ENCODE results near the gene FCHO1. TPM values are rescaled to one million over a fixed set of nuclear protein-coding genes. Genes with fewer than 3 reads are reported as not detected.
A peak's percentile ranks its signal among the peaks of the same experiment; 100 is the strongest.

Gene FCHO1
- total and polyA plus RNA-seq, 4 experiments from 2014 or later, result 6.5 to 113 (median 64.7) TPM

GRCh38 chr19:17824339-17824738, 73.1 kb downstream of the FCHO1 start:
- peaks cover 16% of the 10 kb centered on the region for H3K36me3 ChIP-seq (ENCODE audit: insufficient read depth, low read length)
- intact Hi-C loops (cut with micrococcal nuclease), result no loop called here
- no peaks in the 10 kb centered on the region for H3K4me1 ChIP-seq (ENCODE audit: insufficient read depth, low read length)
- POLR2A ChIA-PET (ENCODE audit: partially characterized antibody), result interaction anchor here (0.7 to 1.4 kb wide), 5 partner anchors 8 to 75 kb away, joined by 3 to 4 read pairs (median 3); partner anchors contain the start of genes JAK3 and RPL18A
- no peaks in the 10 kb centered on the region for H3K27me3 Mint-ChIP-seq
- H3K4me3 Mint-ChIP-seq, result no peak overlapping the region
- no peak for DNase-seq
- peak overlapping the region in 4 of 7 donors; percentile 42 to 81 (median 78) for H3K27ac Mint-ChIP-seq
- no peaks in the 10 kb centered on the region for H3K9me3 ChIP-seq (ENCODE audit: control insufficient read depth in 1 of 2, low read length in 2 of 2)
- no peaks in the 10 kb centered on the region for H3K9me3 Mint-ChIP-seq
- peaks cover 13 to 26% of the 10 kb centered on the region in 2 donors for H3K36me3 Mint-ChIP-seq
- CTCF ChIA-PET (ENCODE audit: partially characterized antibody), result interaction anchor here (0.9 to 1.2 kb wide), 2 partner anchors 33 to 328 kb away, joined by 3 read pairs; no protein-coding TSS in a partner anchor
- peaks cover 0 to 5% (median 2%) of the 10 kb centered on the region in 4 donors for H3K4me1 Mint-ChIP-seq
- no peak overlapping the region for H3K27ac ChIP-seq (ENCODE audit: low read depth, low read length)
- no peak overlapping the region for H3K4me3 ChIP-seq (ENCODE audit: low read length in 2 of 2)
- H3K27me3 ChIP-seq (ENCODE audit: insufficient read depth, low read length), result no peaks in the 10 kb centered on the region

- Histone ChIP-seq H3K36me3 (ENCODE audit: insufficient read depth, low read length) (peaks cover 34% of the 10 kb centered on the region), H3K27me3 (ENCODE audit: insufficient read depth, low read length) (no peaks in the 10 kb centered on the region), H3K9me3 (ENCODE audit: control insufficient read depth in 1 of 2, low read length in 2 of 2) (no peaks in the 10 kb centered on the region), H3K4me1 (ENCODE audit: insufficient read depth, low read length) (no peaks in the 10 kb centered on the region), H3K4me3 (ENCODE audit: low read length in 2 of 2) (no peak overlapping the region), H3K27ac (ENCODE audit: low read depth, low read length) (no peak overlapping the region)
- H3K27ac Mint-ChIP-seq, result peak overlapping the region in 1 of 7 donors; percentile 41
- no peaks in the 10 kb centered on the region for H3K27me3 Mint-ChIP-seq
- peaks cover 0 to 3% (median 0%) of the 10 kb centered on the region in 8 donors for H3K9me3 Mint-ChIP-seq
- POLR2A ChIA-PET (ENCODE audit: partially characterized antibody), result interaction anchor here (0.8 kb wide), 1 partner anchor 16 kb away, joined by 3 read pairs; no protein-coding TSS in a partner anchor
- intact Hi-C loops (cut with micrococcal nuclease), result no loop called here
- peaks cover 0 to 5% (median 2%) of the 10 kb centered on the region in 4 donors for H3K4me1 Mint-ChIP-seq
- no peak overlapping the region for H3K4me3 Mint-ChIP-seq
- no peak for DNase-seq
- CTCF ChIA-PET (ENCODE audit: partially characterized antibody), result interaction anchor here (1.0 kb wide), 1 partner anchor 84 kb away, joined by 3 read pairs; no protein-coding TSS in a partner anchor
- H3K36me3 Mint-ChIP-seq, result peaks cover 17 to 41% of the 10 kb centered on the region in 2 donors
These were observed 75.3 kb downstream of the FCHO1 start for GRCh38 chr19:17826508-17827056.

GRCh38 chr19:17829855-17830566, 78.7 kb downstream of the FCHO1 start:
- no peak for DNase-seq
- peaks cover 0 to 3% (median 0%) of the 10 kb centered on the region in 8 donors for H3K9me3 Mint-ChIP-seq
- H3K4me1 Mint-ChIP-seq, result peaks cover 0 to 4% (median 3%) of the 10 kb centered on the region in 4 donors
- Histone ChIP-seq H3K4me3 (ENCODE audit: low read length in 2 of 2) (no peak overlapping the region), H3K27me3 (ENCODE audit: insufficient read depth, low read length) (no peaks in the 10 kb centered on the region), H3K27ac (ENCODE audit: low read depth, low read length) (no peak overlapping the region), H3K9me3 (ENCODE audit: control insufficient read depth in 1 of 2, low read length in 2 of 2) (no peaks in the 10 kb centered on the region), H3K4me1 (ENCODE audit: insufficient read depth, low read length) (no peaks in the 10 kb centered on the region), H3K36me3 (ENCODE audit: insufficient read depth, low read length) (peaks cover 59% of the 10 kb centered on the region)
- ChIA-PET CTCF (ENCODE audit: partially characterized antibody) (no interaction called here), POLR2A (ENCODE audit: partially characterized antibody) (interaction anchor here (0.6 to 1.5 kb wide), 3 partner anchors 9 to 30 kb away, joined by 3 read pairs; partner anchors contain the start of genes INSL3 and RPL18A)
- peak overlapping the region in 2 of 7 donors; percentile 42 to 55 for H3K27ac Mint-ChIP-seq
- peaks cover 37 to 59% of the 10 kb centered on the region in 2 donors for H3K36me3 Mint-ChIP-seq
- H3K27me3 Mint-ChIP-seq, result no peaks in the 10 kb centered on the region
- no peak overlapping the region for H3K4me3 Mint-ChIP-seq
- intact Hi-C loops (cut with micrococcal nuclease), result no loop called here

- H3K27ac Mint-ChIP-seq, result peak overlapping the region in 2 of 7 donors; percentile 55 to 57
- ChIA-PET CTCF (ENCODE audit: partially characterized antibody) (no interaction called here), POLR2A (ENCODE audit: partially characterized antibody) (interaction anchor here (1.0 to 1.5 kb wide), 2 partner anchors 20 to 29 kb away, joined by 3 read pairs; partner anchors contain the start of gene RPL18A)
- peak; percentile 27 to 59 (median 37) for DNase-seq
- H3K36me3 ChIP-seq (ENCODE audit: insufficient read depth, low read length), result peaks cover 67% of the 10 kb centered on the region
- H3K4me1 ChIP-seq (ENCODE audit: insufficient read depth, low read length), result no peaks in the 10 kb centered on the region
- H3K27me3 Mint-ChIP-seq, result no peaks in the 10 kb centered on the region
- peak overlapping the region; percentile 6 for H3K27ac ChIP-seq (ENCODE audit: low read depth, low read length)
- no peaks in the 10 kb centered on the region for H3K27me3 ChIP-seq (ENCODE audit: insufficient read depth, low read length)
- no peak overlapping the region for H3K4me3 Mint-ChIP-seq
- intact Hi-C loops (cut with micrococcal nuclease), result no loop called here
- H3K4me1 Mint-ChIP-seq, result peaks cover 6 to 11% (median 9%) of the 10 kb centered on the region in 4 donors
- H3K4me3 ChIP-seq (ENCODE audit: low read length in 2 of 2), result no peak overlapping the region
- H3K36me3 Mint-ChIP-seq, result peaks cover 41 to 64% of the 10 kb centered on the region in 2 donors
- no peaks in the 10 kb centered on the region for H3K9me3 ChIP-seq (ENCODE audit: control insufficient read depth in 1 of 2, low read length in 2 of 2)
- peaks cover 0 to 3% (median 0%) of the 10 kb centered on the region in 8 donors for H3K9me3 Mint-ChIP-seq
These were observed 79.5 kb downstream of the FCHO1 start for GRCh38 chr19:17830567-17831418.

- no peak overlapping the region for H3K27ac Mint-ChIP-seq
These were observed 80.2 kb downstream of the FCHO1 start for GRCh38 chr19:17831419-17831888.

GRCh38 chr19:17832443-17833208, 81.3 kb downstream of the FCHO1 start:
- Histone ChIP-seq H3K4me1 (ENCODE audit: insufficient read depth, low read length) (no peaks in the 10 kb centered on the region), H3K27me3 (ENCODE audit: insufficient read depth, low read length) (no peaks in the 10 kb centered on the region), H3K9me3 (ENCODE audit: control insufficient read depth in 1 of 2, low read length in 2 of 2) (no peaks in the 10 kb centered on the region), H3K4me3 (ENCODE audit: low read length in 2 of 2) (no peak overlapping the region), H3K27ac (ENCODE audit: low read depth, low read length) (no peak overlapping the region), H3K36me3 (ENCODE audit: insufficient read depth, low read length) (peaks cover 74% of the 10 kb centered on the region)
- Mint-ChIP-seq H3K27ac (peak overlapping the region in 3 of 7 donors; percentile 22 to 31 (median 29)), H3K4me3 (no peak overlapping the region), H3K36me3 (peaks cover 51 to 73% of the 10 kb centered on the region in 2 donors), H3K4me1 (peaks cover 9 to 19% (median 13%) of the 10 kb centered on the region in 4 donors), H3K27me3 (no peaks in the 10 kb centered on the region), H3K9me3 (peaks cover 0 to 3% (median 0%) of the 10 kb centered on the region in 8 donors)
- intact Hi-C loops (cut with micrococcal nuclease), result no loop called here
- ChIA-PET POLR2A (ENCODE audit: partially characterized antibody) (interaction anchor here (0.6 to 1.4 kb wide), 5 partner anchors 8 to 37 kb away, joined by 3 to 4 read pairs (median 3); no protein-coding TSS in a partner anchor), CTCF (ENCODE audit: partially characterized antibody) (interaction anchor here (2.3 to 2.4 kb wide), 2 partner anchors 22 to 130 kb away, joined by 5 to 8 read pairs; no protein-coding TSS in a partner anchor)
- DNase-seq, result no peak

More at GRCh38 chr19:17831419-17831888, 80.2 kb downstream of the FCHO1 start:
- Mint-ChIP-seq H3K4me1 (peaks cover 8 to 16% (median 10%) of the 10 kb centered on the region in 4 donors), H3K4me3 (no peak overlapping the region), H3K27me3 (no peaks in the 10 kb centered on the region), H3K9me3 (peaks cover 0 to 3% (median 0%) of the 10 kb centered on the region in 8 donors), H3K36me3 (peaks cover 47 to 69% of the 10 kb centered on the region in 2 donors)
- no peaks in the 10 kb centered on the region for H3K27me3 ChIP-seq (ENCODE audit: insufficient read depth, low read length)
- no peak for DNase-seq
- peaks cover 73% of the 10 kb centered on the region for H3K36me3 ChIP-seq (ENCODE audit: insufficient read depth, low read length)
- H3K4me3 ChIP-seq (ENCODE audit: low read length in 2 of 2), result no peak overlapping the region
- intact Hi-C loops (cut with micrococcal nuclease), result no loop called here
- no peaks in the 10 kb centered on the region for H3K4me1 ChIP-seq (ENCODE audit: insufficient read depth, low read length)
- ChIA-PET CTCF (ENCODE audit: partially characterized antibody) (interaction anchor here (2.3 kb wide), 1 partner anchor 129 kb away, joined by 5 read pairs; no protein-coding TSS in a partner anchor), POLR2A (ENCODE audit: partially characterized antibody) (interaction anchor here (1.0 to 1.4 kb wide), 2 partner anchors 8 to 19 kb away, joined by 3 read pairs; no protein-coding TSS in a partner anchor)
- no peaks in the 10 kb centered on the region for H3K9me3 ChIP-seq (ENCODE audit: control insufficient read depth in 1 of 2, low read length in 2 of 2)
- peak overlapping the region; percentile 6 for H3K27ac ChIP-seq (ENCODE audit: low read depth, low read length)
